Fibroblast of skin of scalp (primary cell): ENCODE data around the gene HIVEP1.

Experiments
- DNase-seq: peaks from one replicate; pipeline ENCODE4 v3.0.0-alpha.2; 2013

HIVEP1 gene

DNA sequence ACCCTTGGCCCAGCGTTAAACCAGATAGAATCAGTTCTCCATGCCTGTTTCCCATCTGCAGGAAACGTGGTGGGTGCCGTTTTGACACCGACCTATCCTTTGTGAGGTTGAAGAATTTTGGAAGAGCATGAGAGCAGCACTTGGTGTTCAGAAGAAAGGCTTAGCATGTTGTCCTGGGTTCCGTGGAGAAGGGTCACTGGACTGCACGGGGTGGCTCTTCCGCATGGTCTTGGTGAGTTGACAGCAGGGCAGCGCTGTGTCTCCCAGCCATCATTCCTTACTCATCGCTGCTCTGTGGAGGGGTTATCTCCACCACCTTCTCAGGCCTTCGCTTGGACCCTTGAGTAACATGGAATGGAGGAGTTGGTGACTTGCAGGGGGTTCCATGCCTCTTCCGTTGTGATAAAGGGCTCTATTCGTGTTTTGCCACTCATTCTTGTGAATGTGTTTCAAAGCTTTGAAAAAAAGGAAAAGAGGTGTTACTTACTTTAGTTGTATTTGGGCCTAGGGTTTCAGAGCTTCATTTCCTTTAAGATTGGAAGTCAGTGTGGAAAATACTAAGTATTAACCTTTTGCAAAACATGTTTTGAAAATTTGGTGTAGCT is 8.2 kb downstream of the HIVEP1 start:
- no peak for DNase-seq

DNA sequence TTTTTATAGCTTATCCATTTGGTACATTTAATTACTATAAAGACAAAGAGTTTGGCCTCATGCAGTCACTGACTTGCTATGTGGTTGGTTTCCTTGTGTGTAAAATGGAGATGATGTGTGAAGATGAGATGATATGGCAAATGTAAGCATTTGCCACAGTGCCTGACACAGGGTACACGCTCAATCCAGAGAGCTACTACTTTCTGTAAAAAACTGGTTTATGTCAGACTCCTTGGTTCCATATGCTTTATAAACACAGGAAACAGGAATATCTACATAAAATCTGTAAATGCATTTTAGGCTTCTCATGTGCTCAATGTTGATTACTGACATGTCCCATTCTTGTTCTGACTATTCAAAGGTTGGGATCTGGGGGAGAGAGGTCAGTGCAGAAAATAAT is 10.4 kb downstream of the HIVEP1 start:
- no peak for DNase-seq

- DNase-seq, result no peak
These were observed 10.9 kb downstream of the HIVEP1 start for GRCh38 chr6:12022953-12023388.

DNA sequence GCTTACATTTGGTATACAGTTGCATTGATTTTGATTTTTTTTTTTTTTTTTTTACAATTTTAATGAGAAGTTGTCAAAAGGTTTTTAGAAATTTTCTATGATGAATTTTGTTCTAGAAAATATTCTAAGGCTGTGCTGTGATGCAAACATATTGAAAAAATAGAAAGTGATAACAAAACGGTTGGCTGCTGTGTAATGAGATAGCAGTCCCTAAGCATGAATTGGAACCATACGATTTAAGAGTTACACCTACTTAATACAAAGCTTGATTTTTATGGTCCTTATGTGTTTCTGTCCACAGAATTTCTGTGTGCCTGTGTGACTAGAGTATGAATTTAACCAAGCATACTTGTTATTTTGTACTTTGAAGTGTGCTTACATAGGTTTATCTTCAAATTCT is 12.1 kb downstream of the HIVEP1 start:
- DNase-seq, result no peak

DNA sequence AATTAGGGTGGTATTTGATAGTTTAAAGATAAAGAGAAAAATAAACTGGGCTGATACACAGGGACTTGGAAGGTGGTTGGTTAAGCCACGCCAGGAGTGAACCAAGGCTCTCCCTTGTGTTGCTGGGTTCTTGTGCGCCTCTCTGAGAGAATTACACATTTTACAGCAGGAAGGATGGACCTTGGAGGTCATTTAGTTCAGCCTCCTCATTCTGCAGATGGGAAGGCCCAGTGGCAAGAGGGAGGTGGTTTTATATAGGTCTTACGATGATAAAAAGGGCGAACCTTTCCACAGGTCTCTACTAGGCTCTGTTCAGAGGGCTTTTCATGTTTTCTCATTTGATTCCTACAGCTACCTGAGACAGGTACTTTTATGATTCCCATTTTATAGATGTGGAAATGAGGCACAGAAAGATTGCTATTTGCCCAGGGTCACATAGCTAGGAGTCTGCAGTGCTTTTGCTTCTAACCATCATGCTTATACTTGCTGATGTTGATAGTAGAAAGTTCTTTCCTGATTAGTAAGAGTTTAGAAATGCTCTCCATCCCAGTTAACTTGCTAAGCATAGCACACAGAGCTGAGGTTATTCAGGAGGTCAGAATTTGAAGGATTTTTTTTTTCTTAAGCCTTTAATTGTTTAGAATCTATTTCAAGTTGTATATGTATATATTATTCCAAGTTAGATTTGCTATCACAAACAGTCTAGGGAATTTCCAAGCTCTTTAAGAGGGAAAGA is 12.8 kb downstream of the HIVEP1 start:
- DNase-seq, result peak; percentile 77

DNA sequence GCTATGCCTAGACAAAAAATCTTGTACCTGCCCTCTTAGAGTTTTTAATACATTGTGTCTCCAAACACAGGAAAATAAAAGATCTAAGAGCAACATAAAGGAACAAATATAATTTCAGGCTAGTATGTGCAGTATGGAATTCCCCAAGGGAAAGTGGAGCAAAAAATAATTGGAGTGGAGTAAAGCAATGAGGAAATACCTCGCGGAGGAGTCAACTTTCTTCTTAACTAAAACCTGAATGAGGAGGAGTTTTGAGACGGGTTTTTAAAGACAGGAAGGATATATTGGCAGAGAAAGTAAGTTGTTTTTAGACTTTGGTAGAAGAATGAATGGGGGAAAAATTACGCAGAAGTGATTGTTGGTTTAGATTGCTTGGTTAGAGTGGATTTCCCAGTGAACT is 14.0 kb downstream of the HIVEP1 start:
- peak; percentile 25 for DNase-seq

DNA sequence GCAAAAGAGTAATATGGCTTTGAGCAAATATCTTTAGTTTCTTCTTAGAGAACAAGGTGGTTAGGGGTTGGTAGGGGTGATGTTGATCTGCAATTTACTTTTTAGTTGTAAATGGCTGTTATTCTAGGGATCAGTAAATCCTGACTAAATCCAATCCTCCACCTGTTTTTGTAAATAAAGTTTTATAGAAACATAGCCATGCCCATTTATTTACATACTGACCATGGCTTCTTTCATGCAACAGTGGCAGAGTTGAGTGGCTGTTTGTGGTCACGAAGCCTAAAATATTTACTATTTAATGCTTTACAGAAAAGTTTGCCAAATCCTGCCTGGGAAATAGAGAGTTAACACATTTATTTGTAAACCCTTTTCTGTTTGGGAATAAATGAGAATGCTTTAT is 14.7 kb downstream of the HIVEP1 start:
- DNase-seq, result no peak

- DNase-seq, result no peak
These were observed 16.1 kb downstream of the HIVEP1 start for GRCh38 chr6:12028213-12028612.

DNA sequence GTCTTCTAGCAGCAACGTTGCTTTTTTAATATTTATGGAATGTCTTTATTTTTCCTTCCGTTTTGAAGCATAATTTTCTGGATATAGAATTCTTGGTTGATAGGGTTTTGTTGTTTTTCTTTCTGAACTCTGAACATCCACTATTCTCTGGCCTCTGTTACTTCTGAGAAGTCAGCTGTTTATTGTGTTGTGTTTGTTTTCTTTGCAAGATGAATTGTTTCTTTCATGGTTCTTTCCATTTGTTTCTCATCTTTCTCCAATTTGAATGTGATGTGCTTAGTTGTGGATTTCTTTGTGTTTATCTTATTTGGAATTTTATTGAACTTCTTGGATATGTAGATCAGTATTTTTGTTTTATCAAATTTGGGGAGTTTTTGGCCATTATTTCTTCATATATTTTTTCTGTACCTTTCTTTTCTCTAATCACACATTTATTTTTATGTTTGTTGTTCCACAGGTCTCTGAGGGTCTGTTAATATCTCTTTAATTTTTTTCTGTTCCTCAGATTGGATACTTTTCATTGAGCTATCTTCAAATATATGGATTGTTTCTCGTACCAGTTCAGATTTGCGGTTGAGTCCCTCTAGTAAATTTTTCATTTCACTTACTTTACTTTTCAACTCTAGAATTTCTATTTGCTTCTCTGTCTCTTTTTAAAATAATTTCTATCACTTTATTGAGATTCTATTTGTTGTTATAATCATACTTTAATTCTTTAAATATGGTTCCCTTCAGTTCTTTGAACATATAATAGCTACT is 18.0 kb downstream of the HIVEP1 start:
- DNase-seq, result no peak

GRCh38 chr6:12030993-12031550 is 19.0 kb downstream of the HIVEP1 start:
- DNase-seq, result no peak

GRCh38 chr6:12032783-12033573 is 20.9 kb downstream of the HIVEP1 start:
- DNase-seq, result peak; percentile 10

DNA sequence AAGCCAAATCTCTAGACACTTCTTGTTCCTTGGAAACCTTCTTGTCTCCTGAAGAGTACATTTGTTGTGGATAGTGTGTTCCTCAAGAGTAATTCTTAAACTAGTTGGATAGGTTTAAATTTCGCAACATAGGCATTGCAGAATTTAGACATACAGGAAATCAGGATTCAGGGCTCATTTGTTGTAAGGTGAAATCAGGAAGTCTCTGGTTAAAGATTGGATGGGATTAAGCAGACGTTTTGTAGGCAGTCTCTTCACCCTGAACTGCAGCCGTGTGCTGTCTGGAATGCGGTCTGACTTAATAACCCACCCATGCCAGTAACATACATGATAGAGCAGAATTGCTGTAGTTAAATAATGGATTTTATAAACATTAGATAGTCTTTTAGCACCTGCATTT is 21.7 kb downstream of the HIVEP1 start:
- DNase-seq, result peak; percentile 27

- DNase-seq, result no peak
These were observed 22.2 kb downstream of the HIVEP1 start for GRCh38 chr6:12034349-12034748.

DNA sequence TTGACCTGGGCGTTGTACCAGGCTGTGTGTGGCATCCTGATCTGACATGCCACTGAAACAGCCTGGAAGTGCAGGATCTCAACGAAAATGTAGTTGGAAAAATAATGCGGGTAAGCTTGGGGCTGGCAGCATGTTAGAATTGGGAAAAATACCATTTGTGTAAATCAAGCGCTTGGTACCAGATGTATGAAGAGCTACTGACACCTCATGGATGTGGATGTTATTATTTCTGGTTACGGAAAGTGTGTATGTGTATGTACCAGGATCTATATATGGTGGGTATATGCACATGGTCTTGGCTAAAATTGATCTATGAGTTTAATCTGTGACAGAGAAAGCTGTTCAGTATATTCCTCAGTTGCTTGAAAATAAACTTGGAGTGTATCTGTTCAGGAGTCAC is 22.7 kb downstream of the HIVEP1 start:
- DNase-seq, result peak; percentile 38

- DNase-seq, result no peak
These were observed 24.7 kb downstream of the HIVEP1 start for GRCh38 chr6:12036766-12037165.

- DNase-seq, result no peak
These were observed 25.7 kb downstream of the HIVEP1 start for GRCh38 chr6:12037798-12038197.

GRCh38 chr6:12039540-12040459 is 27.7 kb downstream of the HIVEP1 start:
- no peak for DNase-seq

- DNase-seq, result no peak
These were observed 35.2 kb downstream of the HIVEP1 start for GRCh38 chr6:12047304-12047703.

- DNase-seq, result no peak
These were observed 35.8 kb downstream of the HIVEP1 start for GRCh38 chr6:12047792-12048432.

DNA sequence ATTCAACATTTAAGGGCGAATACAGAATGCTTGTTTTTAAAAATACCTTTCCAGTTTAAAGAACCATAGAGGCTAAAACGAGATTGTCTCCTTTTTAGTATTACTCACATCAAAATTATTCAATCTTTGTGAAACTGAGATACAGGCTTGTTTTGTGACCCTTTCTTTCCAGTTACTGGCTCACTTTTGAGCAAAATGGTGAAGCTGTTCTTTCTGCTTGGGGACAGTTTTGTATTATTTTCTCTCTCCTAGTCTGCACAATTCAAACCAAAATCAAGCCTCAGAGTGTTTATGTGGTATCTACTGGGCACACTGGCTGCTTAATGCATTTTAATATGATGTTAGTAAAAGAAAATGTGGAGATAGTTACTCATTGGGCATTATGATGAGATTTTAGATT is 36.5 kb downstream of the HIVEP1 start:
- no peak for DNase-seq

GRCh38 chr6:12049165-12049564 is 37.1 kb downstream of the HIVEP1 start:
- DNase-seq, result no peak
